Kasumi-1 (cell line): Measurements from ENCODE around the gene SAC3D1.

Experiments
- DNase-seq, 2 experiments: peaks; one replicate each; lab custom pipeline; 2025; lab: John Stamatoyannopoulos, UW

The SAC3D1 gene

DNA sequence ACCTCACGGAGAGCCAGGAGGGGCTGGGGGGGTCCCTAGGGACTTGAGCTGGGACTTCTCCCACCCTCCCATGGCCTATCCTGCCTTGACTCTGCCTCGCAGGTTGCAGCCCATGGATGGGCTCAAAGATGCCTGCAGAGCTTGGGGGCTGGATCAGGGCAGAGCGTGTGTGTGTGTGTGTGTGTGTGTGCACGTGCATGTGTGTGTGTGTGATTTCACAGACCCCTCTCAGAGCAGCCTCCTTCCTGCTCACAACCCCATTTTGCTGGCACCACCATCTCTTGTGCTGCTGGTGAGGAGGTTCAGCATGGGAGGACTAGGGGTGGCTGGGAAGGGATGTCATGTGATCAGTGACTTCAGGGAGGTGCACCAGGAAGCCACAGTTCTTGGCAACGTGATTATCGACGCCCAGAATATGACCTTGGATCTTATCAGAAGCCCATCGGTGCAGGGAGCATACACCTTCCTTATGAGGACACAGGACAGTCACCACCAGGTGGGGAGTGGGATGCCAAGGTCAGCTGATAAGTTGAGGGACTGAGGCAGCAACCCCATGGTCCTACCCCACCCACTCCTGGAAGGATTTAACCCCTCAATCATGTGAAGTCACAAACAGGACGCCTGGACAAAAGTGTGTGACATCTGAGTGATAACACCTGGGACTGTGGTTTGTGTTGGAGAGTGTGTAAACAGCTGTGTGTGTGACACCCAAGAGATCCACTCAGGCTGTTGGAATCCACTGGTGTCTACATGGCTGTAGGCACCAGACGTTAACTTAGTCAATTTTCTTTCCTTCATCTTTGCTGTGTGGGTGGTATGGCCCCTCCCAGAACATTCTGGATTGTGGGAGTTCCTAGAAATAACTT, 19.2 kb downstream of the SAC3D1 start:
- no peak for DNase-seq

DNA sequence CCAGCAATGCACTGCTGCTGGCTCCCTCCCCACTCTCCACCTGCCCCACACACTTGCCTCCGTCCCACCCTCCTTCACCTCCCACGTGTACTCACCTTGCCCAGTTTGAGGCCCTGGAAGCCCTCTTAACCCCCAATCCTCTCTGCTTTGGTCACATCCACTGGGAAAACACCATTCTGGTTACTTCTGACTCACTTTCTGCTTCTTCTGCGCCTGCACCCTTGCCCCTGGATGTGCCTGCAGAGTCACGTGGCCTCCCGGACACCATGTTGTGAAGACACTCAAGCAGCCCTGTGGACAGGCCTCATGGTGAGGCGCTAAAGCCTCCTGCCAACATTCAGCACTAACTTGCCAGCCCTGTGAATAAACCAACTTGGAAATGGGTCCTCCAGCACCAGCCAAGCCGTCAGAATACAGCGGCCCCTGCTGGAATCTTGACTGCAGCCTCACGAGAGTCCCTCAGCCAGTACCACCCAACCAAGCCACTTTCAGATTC, 20.0 kb downstream of the SAC3D1 start:
- no peak for DNase-seq

- no peak for DNase-seq
Measured at GRCh38 chr11:65063532-65063931, 22.5 kb downstream of the SAC3D1 start.

GRCh38 chr11:65064847-65065240, 23.8 kb downstream of the SAC3D1 start:
- DNase-seq: no peak

DNA sequence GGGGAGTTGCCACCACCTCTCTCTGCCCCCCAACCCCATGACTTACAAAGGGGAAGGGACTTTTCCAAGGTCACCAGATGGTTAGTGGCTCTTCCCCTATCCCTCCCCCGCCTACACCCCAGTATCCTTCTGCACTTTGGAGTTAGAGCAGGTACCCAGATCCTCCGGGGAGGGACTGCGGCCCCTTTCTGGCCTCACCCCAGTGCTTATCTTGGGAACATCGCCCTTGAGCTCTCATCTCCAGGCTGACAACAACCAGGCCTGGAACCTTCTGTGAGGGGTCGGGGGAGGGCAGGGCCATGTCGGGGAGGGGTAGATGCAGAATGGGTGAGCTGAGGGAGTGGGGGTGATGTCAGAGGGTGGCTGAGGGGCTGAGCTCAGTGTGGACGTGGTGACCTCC, 24.8 kb downstream of the SAC3D1 start:
- DNase-seq: no peak

GRCh38 chr11:65066315-65066714, 25.3 kb downstream of the SAC3D1 start:
- no peak for DNase-seq

- no peak for DNase-seq
Measured at GRCh38 chr11:65066805-65067291, 25.8 kb downstream of the SAC3D1 start.

DNA sequence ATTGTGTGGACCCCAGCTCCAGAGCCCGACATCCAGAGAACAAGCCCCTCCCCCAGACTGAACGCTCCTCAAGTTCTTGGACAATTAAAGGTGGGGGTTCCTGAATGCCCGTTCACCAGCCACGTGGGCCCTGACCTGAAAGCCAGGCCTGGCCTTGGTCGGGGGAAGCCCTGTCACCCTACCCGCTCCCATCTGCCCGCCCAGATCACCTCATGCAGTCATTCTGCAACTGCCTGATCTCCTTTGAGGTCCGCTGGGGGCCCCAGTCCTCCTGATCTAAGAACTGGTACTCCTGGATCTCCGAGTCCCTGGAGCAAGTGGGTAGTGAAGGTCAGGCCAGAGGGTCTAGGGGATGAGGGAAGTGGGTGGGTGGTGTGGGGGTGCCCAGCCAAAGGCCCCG, 26.4 kb downstream of the SAC3D1 start:
- DNase-seq: no peak

- no peak for DNase-seq
Measured at GRCh38 chr11:65069217-65069616, 28.2 kb downstream of the SAC3D1 start.

DNA sequence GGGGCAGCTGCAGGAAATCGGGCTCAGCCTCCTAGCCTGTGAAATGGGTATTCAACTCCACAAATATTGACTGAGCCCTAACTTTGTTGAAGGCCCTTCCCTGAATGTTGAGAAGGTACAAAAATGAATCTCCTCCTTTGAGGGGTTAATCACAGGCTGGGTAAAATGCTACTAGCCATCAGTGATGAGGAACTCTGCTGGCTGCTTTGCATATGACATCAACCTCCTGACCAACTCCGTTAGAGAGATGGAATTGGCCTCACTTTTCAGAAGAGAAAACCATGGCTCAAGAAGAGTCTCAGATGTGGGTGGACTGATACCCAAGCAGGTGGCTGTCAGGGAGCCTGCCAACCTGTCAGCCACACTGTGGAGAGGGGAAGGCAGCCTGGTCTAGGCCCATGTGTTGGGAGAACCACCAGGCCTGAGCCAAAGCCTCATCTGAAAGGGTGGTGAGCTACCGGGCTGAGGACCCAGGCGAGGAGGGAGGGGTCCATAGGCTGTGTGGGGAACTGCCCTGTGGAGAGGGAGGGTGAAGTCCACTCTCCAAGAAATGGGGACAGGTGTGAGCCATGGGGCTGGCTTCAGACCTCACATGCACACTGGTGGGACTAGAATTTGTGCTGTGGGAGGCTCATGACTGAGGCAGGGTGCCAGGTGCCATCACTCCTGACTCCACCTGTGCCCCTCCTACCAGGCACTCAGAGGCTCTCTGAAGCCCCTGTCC, 31.1 kb downstream of the SAC3D1 start:
- DNase-seq: no peak

GRCh38 chr11:65072631-65072966, 31.6 kb downstream of the SAC3D1 start:
- no peak for DNase-seq

- DNase-seq: no peak
Measured at GRCh38 chr11:65077451-65077850, 36.4 kb downstream of the SAC3D1 start.

- peak; percentile 9 to 29 for DNase-seq
Measured at GRCh38 chr11:65078151-65078550, 37.1 kb downstream of the SAC3D1 start.

DNA sequence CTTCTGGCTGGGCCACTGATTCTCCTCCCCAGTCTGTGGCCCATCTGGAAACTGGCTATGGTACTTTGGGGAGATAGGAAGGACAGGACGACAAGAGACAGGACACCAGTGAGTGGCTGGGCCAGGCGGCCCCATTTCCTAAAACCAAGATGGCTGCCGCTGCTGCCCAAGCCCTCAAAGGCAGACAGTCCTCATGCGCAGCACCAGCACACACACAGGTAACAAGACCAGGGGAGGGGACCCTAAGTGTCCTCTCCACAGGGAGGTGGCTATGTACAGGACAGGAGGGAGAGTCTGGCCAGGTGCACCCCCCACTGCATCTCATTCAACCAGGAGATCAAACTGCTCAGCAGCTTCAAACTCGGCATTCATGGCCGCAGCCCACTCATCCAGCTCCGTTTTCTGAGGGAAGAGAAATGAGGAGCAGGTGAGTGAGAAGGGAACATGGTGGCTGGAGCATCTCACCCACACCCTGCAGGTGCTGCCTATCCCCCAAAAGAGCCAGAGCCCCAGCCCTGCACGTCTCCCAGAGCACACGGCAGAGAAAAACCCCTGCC, 37.9 kb downstream of the SAC3D1 start:
- no peak for DNase-seq

GRCh38 chr11:65083134-65083833, 42.3 kb downstream of the SAC3D1 start:
- peak in 1 of 2 experiments; percentile 29 for DNase-seq

- peak; percentile 94 to 97 for DNase-seq
Measured at GRCh38 chr11:65083834-65084597, 43.0 kb downstream of the SAC3D1 start, which contains the start of the genes CDCA5 and ZFPL1. Gene CDCA5, minus strand, starts transcription at chr11:65084040. Its CDS starts 62 bp downstream, at chr11:65083978. Gene ZFPL1, plus strand, starts transcription at chr11:65084222. Its CDS starts 477 bp downstream, at chr11:65084699.

DNA sequence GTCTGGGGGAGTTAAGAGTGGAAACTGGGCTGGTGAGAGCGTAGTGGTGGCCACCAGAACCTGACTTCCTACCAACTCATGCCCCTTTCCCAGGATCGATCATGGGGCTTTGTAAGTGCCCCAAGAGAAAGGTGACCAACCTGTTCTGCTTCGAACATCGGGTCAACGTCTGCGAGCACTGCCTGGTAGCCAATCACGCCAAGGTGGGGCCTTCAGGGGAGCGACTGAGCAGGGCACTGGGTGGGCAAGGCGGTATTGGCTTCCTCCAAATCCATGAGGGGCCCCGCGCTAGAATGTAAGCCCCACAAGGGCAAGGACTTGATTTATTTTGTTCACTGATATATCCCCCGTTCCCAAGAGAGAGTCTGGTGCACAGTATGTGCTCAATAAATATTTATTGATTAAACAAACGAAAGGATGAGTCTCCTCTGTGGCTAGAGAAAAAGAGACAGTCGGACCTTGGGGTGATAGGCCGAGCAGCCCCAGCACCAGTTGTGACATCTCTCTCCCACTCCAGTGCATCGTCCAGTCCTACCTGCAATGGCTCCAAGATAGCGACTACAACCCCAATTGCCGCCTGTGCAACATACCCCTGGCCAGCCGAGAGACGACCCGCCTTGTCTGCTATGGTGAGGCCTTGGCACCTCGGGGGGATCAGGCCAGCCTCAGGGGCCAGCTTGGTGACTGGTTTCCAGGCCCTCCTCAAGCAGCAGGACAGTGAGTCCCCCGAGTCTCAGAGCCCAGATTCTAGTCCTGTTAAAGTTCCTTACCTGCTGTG, 43.8 kb downstream of the SAC3D1 start:
- DNase-seq: peak in 1 of 2 experiments; percentile 47

GRCh38 chr11:65085446-65085845, 44.4 kb downstream of the SAC3D1 start:
- DNase-seq: no peak

- no peak for DNase-seq
Measured at GRCh38 chr11:65086809-65087208, 45.8 kb downstream of the SAC3D1 start.

DNA sequence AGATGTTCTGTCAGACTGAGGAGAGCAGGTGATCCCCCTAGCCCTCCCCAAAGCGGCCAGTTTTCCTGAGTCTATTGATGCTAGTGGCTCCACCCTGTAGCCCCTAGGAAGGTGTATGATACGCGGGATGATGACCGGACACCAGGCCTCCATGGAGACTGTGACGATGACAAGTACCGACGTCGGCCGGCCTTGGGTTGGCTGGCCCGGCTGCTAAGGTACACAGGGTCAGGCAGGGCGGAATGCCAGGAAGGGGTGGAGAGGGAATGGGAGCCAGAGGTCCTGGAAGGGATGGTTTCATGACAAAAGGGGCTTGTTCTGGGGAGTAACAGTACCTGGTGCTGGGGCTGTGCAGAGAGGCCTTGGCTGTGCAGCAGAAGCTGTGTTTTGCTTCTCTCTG, 46.2 kb downstream of the SAC3D1 start:
- DNase-seq: no peak
